ENCODE measurements around the gene ADARB1. TPM values are rescaled to one million over a fixed set of nuclear protein-coding genes. Genes with fewer than 3 reads are reported as not detected.

Gene ADARB1
- total RNA-seq, 2 donors from 2014 or later: 8.7 to 9.3 TPM

- Histone ChIP-seq H3K27ac (no peak overlapping the region), H3K27me3 (peaks cover 7% of the 10 kb centered on the region), H3K36me3 (no peaks in the 10 kb centered on the region), H3K9ac (ENCODE audit: low read depth in 2 of 2, low read length in 2 of 2) (no peak overlapping the region), H3K4me1 (no peaks in the 10 kb centered on the region), H3K9me3 (no peaks in the 10 kb centered on the region), H3K4me3 (no peak overlapping the region)
- no peak for DNase-seq
- intact Hi-C loops (cut with DNase I): no loop called here
- no peak for TF ChIP-seq CTCF (IDR thresholded peaks at IDR 0.05)
These were observed 180.1 kb downstream of the ADARB1 start for GRCh38 chr21:45254460-45254930.

- Histone ChIP-seq H3K36me3 (no peaks in the 10 kb centered on the region), H3K4me3 (no peak overlapping the region), H3K9me3 (no peaks in the 10 kb centered on the region), H3K27ac (no peak overlapping the region), H3K9ac (ENCODE audit: low read depth in 2 of 2, low read length in 2 of 2) (no peak overlapping the region), H3K27me3 (peaks cover 7% of the 10 kb centered on the region), H3K4me1 (no peaks in the 10 kb centered on the region)
- peak; percentile 32 for DNase-seq
- intact Hi-C loops (cut with DNase I): no loop called here
- TF ChIP-seq CTCF (IDR thresholded peaks at IDR 0.05): no peak
These were observed 181.1 kb downstream of the ADARB1 start for GRCh38 chr21:45255381-45256020.

- Histone ChIP-seq H3K4me1 (no peaks in the 10 kb centered on the region), H3K4me3 (no peak overlapping the region), H3K27me3 (peaks cover 7% of the 10 kb centered on the region), H3K27ac (no peak overlapping the region), H3K9ac (ENCODE audit: low read depth in 2 of 2, low read length in 2 of 2) (no peak overlapping the region), H3K36me3 (no peaks in the 10 kb centered on the region), H3K9me3 (no peaks in the 10 kb centered on the region)
- intact Hi-C loops (cut with DNase I): no loop called here
- DNase-seq: no peak
- TF ChIP-seq CTCF (IDR thresholded peaks at IDR 0.05): no peak
These were observed 181.9 kb downstream of the ADARB1 start for GRCh38 chr21:45256021-45256911.

- H3K36me3 ChIP-seq: no peaks in the 10 kb centered on the region
- TF ChIP-seq CTCF (IDR thresholded peaks at IDR 0.05): no peak
- intact Hi-C loops (cut with DNase I): no loop called here
- no peak overlapping the region for H3K9ac ChIP-seq (ENCODE audit: low read depth in 2 of 2, low read length in 2 of 2)
- H3K27ac ChIP-seq: no peak overlapping the region
- H3K4me3 ChIP-seq: no peak overlapping the region
- peaks cover 7% of the 10 kb centered on the region for H3K27me3 ChIP-seq
- no peaks in the 10 kb centered on the region for H3K9me3 ChIP-seq
- no peaks in the 10 kb centered on the region for H3K4me1 ChIP-seq
- DNase-seq: peak; percentile 10
These were observed 182.7 kb downstream of the ADARB1 start for GRCh38 chr21:45256912-45257672.

- intact Hi-C loops (cut with DNase I): no loop called here
- DNase-seq: peak; percentile 13
- Histone ChIP-seq H3K9me3 (no peaks in the 10 kb centered on the region), H3K27ac (no peak overlapping the region), H3K4me1 (no peaks in the 10 kb centered on the region), H3K27me3 (peaks cover 7% of the 10 kb centered on the region), H3K4me3 (no peak overlapping the region), H3K9ac (ENCODE audit: low read depth in 2 of 2, low read length in 2 of 2) (no peak overlapping the region), H3K36me3 (no peaks in the 10 kb centered on the region)
- no peak for TF ChIP-seq CTCF (IDR thresholded peaks at IDR 0.05)
These were observed 183.4 kb downstream of the ADARB1 start for GRCh38 chr21:45257673-45258341.
